Right forelimb (tissue), 1 donor: ENCODE measurements around the gene TMEM164.

ENCODE experiments used
- DNase-seq: peaks from one replicate; pipeline ENCODE4 v3.0.0-alpha.2; 2018

The TMEM164 gene

GRCh38 chrX:110173192-110174175, 170.6 kb downstream of the TMEM164 start:
- DNase-seq = no peak

DNA sequence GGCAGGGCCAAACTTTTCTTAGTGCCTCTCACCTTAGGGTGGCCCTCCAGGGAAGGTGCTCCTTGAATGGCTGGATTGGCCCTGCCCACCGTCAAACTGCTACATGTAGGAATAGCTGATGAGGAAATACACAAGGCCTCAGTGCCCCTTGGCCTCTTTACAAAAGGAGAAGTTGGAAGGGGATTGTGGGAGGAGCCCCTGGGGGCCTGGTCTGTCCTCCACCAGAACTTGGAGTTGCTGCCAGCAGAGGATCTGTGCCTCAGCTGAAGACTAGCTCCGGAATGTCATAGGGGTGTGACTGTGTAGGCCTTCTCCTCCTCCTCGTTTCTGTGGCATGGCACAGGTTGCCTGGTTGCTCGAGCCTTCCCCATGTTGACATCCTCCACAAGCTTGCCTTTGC, 172.2 kb downstream of the TMEM164 start:
- no peak for DNase-seq

DNA sequence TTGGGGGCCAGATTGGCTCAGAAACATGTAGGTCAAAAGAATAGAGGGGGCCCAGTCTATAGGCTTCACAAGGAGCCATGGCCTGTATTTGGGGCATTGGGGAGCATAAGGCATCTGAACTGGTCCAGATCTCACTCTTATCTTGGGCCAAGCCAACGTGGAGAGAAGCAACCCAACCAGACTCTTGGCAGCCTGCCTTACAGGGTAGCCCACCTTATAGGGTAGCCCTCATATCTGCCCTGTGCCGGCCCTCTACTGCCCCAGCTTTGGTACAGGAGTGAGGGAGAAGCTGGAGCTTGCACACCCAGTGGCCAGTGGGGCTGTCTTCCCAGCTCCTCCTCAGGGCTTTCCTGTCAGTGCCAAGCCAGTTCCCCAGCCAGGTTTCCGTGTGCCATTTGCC, 172.8 kb downstream of the TMEM164 start:
- no peak for DNase-seq

- DNase-seq = no peak
Measured at GRCh38 chrX:110178179-110178865, 175.4 kb downstream of the TMEM164 start.

DNA sequence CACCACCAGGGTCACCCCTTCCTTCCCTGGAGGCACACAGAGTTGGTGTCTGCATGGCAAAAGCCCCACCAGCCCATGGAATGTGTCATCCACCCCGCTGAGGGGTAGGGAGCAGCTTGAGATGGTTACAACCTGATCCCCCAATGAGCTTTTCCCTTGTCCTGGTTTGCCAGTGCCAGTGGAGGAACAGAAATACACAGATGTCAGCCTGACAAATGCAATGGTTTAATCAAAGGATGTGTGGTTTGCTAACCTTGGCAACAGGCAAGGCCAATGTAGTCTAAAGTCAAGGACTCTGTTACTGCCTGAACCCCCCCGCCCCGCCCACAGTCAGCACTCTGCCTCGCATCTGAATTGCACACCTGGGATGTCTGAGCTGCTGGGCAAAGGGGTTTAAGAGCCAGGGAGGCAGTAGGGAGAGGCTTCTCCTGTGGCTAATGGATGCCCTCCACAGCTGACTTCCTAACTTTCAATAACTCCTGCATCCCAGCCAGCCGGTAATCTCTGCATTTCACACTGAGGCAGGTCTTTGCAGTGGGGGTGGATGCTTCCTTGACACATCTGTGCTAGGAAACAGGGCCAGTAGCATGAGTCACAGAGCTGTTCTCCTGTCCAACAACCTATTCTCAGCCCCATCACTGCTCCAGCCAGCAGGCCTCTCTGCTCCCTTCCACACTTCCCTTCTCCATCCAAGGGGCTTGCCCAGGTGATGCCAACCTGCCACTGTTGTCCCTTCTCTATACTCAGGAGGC, 177.4 kb downstream of the TMEM164 start:
- DNase-seq = no peak

DNA sequence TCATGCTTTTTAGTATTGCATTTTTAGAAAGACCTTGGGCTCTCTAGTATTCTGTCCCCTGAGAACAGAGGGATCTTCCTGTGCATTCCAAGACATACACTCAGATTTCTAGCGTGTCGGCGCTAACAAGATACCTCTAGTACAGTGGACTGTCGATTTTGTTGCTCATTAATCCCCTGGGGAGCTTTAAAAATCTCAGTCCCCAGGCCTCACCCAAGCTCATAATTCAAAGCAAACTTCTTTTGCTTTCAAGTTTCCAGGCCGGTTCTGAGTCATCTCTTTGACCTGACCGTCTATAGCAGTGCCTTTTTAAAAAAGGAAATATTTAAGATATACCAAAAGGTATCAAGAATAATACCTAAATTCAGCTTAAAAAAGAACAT, 178.0 kb downstream of the TMEM164 start:
- no peak for DNase-seq

DNA sequence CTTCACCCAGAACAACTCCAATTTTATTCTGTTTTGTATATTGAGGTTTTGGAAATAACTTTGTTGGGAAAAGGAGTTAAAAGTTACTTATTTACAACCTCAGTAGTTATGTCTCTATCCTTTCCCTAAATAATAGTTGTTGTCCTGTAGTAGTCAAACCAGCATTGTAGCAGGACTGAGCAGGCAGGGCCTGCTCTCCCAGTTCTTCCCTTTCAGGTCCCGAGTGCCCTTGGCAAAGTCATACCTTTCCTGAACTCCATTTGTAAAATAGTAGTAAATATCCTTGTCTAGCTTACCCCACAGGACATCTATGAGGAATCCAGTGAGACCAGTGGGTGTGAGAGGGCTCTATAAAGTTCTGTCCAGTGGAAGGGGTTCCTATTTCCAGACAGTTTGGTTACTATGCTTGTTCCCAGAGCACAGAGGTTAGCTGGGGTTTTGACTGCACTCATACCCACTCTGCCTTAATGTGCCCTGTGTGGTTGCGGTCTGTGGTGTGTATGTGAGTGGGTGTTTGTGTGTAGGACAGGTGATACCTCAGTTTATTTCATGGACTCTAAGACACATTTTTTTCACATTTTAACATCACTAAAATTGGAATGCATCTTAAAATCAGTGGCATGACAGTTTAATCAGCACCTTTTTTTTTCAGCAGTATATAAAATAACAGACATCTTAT, 178.7 kb downstream of the TMEM164 start:
- no peak for DNase-seq

DNA sequence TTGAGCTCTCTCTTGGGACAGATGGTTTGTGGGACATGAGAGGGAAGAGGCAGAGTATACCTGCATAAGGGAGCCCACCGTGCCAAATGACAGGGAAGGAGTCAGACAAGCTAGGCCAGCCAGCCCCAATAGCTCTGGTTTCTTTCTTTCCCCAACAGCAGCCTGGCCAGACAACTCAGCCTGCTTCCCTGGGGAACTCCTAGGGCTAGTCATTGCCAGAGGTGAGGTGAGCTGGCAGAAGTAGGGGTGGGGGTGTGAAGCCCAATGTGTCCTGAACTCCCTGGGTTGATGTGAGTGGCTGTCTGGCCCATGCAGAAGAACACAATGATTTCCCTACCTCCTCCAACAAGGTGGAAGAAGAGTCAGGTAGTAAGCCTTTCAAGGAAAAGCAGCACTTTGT, 179.4 kb downstream of the TMEM164 start:
- DNase-seq = no peak

DNA sequence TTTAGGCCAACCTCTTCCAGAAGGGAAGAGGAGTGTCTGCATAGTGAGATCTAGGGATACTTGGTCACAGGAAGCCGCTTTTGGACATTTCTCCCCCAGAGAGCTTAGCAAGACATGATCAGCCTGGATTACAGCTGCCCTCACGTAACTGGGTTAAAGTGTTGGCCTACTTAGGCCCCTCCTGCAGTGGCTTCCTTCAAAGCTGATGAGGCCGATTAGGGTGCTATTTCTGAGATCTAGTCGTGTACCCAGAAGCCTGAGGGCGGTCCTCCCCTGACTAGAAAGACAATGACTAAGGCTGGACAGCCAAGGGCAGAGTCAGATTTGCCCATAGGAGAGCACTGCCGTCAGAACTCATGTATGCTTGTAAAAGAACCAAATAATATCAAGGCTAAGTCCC, 180.0 kb downstream of the TMEM164 start:
- no peak for DNase-seq

GRCh38 chrX:110183314-110183713, 180.4 kb downstream of the TMEM164 start:
- no peak for DNase-seq

- no peak for DNase-seq
Measured at GRCh38 chrX:110188701-110189558, 186.0 kb downstream of the TMEM164 start.

DNA sequence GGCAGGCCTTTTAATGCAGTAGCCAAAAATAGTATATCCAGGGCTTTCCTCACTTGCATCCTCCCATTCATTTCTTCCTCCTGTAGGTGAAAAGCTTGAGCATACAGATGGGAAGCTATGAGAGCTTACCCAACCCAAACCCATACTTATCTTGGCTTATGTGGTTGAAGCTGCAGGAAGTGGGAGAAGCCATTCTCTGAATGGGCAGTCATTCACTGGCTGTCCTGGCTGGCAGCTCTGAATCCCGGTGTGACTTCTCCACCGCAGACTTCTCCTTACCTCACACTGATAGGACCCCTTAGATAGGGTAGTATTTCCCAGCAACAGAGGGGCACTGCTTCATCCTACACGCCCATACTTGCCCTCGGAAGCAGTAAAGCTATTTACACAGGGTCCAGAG, 189.6 kb downstream of the TMEM164 start:
- no peak for DNase-seq

GRCh38 chrX:110194977-110195376, 192.1 kb downstream of the TMEM164 start:
- DNase-seq = no peak

DNA sequence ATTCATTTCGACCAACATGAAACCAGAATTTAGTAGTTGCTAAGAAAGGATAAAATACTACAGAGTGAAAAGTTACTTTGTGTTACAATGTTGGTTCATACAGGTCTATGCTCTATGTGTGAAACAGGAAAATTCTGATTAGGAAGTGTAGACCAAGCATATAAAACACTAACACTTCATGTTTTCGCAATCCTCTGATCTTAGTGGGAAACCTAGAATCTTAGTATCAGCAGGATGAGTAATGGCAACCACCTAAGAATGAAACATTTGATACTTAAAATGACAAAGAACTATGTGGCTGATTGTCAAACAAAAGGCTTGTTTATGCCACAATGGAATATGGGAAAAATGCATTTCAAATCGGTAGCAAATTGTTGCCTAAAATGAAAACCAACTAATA, 198.9 kb downstream of the TMEM164 start:
- no peak for DNase-seq

GRCh38 chrX:110204986-110205385, 202.1 kb downstream of the TMEM164 start:
- no peak for DNase-seq

DNA sequence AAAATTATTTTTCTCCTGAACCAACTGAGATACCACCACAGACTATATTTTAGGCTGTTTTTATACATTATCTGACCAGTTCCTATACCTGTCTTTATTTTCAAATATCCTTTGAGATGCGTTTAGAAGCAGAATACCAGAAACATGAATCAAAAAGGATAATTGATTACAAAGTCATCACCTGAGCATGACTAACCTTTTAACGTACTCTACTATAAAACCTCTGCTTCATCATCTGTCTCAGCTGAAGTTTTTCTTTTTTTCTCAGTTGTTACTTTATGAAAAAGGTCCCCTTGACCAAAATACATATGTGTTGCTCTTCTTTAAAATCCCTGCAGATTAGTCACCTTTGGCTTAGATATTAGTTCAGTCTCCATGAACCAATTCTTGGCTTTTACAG, 205.2 kb downstream of the TMEM164 start:
- no peak for DNase-seq

DNA sequence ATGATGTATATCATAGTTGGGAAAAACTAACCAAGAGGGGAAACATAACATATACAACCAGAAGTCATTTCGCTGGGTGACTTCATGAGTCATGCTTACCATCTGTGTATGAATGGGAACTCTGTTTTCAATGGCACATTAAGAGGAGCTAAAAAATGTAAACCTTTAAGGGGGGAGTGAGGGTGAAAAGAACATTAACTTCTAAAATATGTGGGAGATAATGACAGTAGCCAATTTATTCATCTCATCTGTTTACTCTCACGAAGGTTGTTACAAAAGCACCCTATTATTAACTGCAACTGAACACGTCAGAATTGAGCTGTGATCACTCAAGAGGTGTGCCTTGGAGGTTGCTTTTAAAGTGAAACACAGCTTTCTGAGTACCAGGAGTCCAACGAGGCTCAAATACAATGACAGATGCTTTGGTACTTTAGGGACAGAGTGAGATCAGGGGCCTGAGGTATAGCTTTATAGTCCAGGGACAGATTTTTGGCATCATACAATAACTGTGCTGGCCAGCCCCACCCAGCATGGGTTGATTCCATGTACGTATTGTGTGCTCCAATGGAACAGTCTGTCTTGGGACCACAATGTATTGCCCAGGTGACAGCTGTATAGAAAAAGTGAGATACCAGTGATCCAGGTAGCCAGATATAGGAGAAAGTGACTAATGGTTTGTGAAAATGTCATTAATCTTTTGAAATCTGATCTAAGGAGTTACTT, 207.7 kb downstream of the TMEM164 start:
- no peak for DNase-seq

- no peak for DNase-seq
Measured at GRCh38 chrX:110211340-110211739, 208.4 kb downstream of the TMEM164 start.

GRCh38 chrX:110212299-110212698, 209.4 kb downstream of the TMEM164 start:
- no peak for DNase-seq

DNA sequence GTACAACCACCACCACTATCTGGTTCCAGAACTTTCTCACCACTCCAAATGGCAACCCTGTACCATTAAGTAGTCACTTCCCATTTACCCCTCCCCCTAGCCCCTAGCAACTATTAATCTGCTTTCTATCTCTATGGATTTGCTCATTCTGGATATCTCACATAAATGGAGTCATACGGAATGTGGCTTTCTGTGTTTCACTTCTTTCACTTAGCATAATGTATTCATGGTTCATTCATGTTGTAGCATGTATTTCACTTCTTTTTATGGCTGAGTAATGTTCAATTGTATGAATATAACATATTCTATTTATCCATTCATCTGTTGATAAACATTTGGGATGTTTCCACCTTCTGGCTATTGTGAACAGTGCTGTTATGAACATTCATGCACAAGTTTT, 210.3 kb downstream of the TMEM164 start:
- no peak for DNase-seq

- no peak for DNase-seq
Measured at GRCh38 chrX:110214684-110215083, 211.8 kb downstream of the TMEM164 start.
